ENCODE data around the gene C2orf76.

DNA sequence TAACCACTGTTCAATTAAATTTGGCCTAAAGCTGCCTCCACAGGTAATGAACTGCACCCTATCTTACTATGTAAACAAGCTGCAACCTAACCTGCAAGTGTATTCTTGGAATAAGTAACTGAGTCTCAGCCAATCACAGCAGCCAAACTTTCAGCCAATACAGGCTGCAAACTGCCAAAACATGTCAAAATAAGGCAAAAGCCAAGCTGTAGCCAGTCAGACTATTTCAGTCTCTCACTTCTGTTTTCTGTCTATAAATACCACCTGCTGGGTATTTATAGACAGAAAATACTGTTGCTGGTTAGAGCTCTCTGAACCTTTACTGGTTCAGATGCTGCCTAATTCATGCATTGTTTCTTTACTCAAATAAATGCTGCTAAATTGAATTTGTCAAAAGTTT, 14.3 kb downstream of the C2orf76 start:
- TF ChIP-seq EZH2 (optimal IDR thresholded peaks at IDR 0.05; ENCODE audit: low read depth, low read length) = no peak
- TF ChIP-seq, protein P1, sequence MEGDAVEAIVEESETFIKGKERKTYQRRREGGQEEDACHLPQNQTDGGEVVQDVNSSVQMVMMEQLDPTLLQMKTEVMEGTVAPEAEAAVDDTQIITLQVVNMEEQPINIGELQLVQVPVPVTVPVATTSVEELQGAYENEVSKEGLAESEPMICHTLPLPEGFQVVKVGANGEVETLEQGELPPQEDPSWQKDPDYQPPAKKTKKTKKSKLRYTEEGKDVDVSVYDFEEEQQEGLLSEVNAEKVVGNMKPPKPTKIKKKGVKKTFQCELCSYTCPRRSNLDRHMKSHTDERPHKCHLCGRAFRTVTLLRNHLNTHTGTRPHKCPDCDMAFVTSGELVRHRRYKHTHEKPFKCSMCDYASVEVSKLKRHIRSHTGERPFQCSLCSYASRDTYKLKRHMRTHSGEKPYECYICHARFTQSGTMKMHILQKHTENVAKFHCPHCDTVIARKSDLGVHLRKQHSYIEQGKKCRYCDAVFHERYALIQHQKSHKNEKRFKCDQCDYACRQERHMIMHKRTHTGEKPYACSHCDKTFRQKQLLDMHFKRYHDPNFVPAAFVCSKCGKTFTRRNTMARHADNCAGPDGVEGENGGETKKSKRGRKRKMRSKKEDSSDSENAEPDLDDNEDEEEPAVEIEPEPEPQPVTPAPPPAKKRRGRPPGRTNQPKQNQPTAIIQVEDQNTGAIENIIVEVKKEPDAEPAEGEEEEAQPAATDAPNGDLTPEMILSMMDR (IDR thresholded peaks at IDR 0.05; ENCODE audit: low read length) = no peak
